Measurements from ENCODE around the gene FSTL4. TPM values are rescaled to one million over a fixed set of nuclear protein-coding genes. Genes with fewer than 3 reads are reported as not detected.

Gene FSTL4
- total RNA-seq, 4 donors from 2014 or later: 0.33 to 0.78 (median 0.34) TPM; not detected in 1

DNA sequence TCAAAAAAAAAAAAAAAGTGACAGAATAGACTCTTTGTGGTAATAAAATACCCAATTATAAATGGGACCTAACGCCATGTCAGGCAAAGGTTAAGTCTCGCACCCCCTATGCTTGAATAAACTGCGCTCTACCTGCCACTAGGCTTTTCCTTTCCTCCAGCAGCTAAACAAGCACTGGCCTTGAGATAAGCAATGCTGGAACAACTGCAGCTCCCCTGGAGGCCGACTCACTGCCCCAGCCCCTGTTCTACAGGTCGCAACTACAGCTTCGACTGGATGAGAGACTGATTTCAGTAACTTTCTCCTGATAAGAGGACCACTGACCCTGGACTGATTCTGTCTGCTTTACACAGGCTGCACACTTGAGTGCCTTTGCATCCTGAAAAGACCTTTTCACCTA, 350.3 kb downstream of the FSTL4 start:
- H3K4me1 ChIP-seq: no peaks in the 10 kb centered on the region
- WGBS: 86% methylated on average over 6 of the region's 6 CpGs
- no peak overlapping the region for H3K4me3 ChIP-seq
- intact Hi-C loops (cut with DNase I): no loop called here
- DNase-seq (ENCODE audit: extremely low spot score): no peak
- no peaks in the 10 kb centered on the region for H3K9me3 ChIP-seq
- TF ChIP-seq, protein P1, sequence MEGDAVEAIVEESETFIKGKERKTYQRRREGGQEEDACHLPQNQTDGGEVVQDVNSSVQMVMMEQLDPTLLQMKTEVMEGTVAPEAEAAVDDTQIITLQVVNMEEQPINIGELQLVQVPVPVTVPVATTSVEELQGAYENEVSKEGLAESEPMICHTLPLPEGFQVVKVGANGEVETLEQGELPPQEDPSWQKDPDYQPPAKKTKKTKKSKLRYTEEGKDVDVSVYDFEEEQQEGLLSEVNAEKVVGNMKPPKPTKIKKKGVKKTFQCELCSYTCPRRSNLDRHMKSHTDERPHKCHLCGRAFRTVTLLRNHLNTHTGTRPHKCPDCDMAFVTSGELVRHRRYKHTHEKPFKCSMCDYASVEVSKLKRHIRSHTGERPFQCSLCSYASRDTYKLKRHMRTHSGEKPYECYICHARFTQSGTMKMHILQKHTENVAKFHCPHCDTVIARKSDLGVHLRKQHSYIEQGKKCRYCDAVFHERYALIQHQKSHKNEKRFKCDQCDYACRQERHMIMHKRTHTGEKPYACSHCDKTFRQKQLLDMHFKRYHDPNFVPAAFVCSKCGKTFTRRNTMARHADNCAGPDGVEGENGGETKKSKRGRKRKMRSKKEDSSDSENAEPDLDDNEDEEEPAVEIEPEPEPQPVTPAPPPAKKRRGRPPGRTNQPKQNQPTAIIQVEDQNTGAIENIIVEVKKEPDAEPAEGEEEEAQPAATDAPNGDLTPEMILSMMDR (IDR thresholded peaks at IDR 0.05): no peak
- no peak for TF ChIP-seq POLR2A (IDR thresholded peaks at IDR 0.05; ENCODE audit: low read depth)
- TF ChIP-seq EP300 (IDR thresholded peaks at IDR 0.05): no peak
- TF ChIP-seq POLR2AphosphoS5 (IDR thresholded peaks at IDR 0.05): no peak
- no peaks in the 10 kb centered on the region for H3K36me3 ChIP-seq
- no peak overlapping the region for H3K27ac ChIP-seq (replicated peaks in 1 of 4)
- peaks cover 0 to 26% (median 0%) of the 10 kb centered on the region in 4 donors for H3K27me3 ChIP-seq

- H3K36me3 ChIP-seq: no peaks in the 10 kb centered on the region
- 71% methylated on average over 3 of the region's 3 CpGs for WGBS
- intact Hi-C loops (cut with DNase I): no loop called here
- H3K9me3 ChIP-seq: no peaks in the 10 kb centered on the region
- TF ChIP-seq POLR2A (IDR thresholded peaks at IDR 0.05; ENCODE audit: low read depth) (no peak), EP300 (IDR thresholded peaks at IDR 0.05) (no peak), POLR2AphosphoS5 (IDR thresholded peaks at IDR 0.05) (no peak)
- TF ChIP-seq, protein P1 (IDR thresholded peaks at IDR 0.05): no peak
- no peak overlapping the region for H3K4me3 ChIP-seq
- peaks cover 0 to 15% (median 0%) of the 10 kb centered on the region in 4 donors for H3K27me3 ChIP-seq
- H3K27ac ChIP-seq (replicated peaks in 1 of 4): no peak overlapping the region
- no peak for DNase-seq (ENCODE audit: extremely low spot score)
- H3K4me1 ChIP-seq: no peaks in the 10 kb centered on the region
These were observed 351.6 kb downstream of the FSTL4 start for GRCh38 chr5:133260715-133261114.

DNA sequence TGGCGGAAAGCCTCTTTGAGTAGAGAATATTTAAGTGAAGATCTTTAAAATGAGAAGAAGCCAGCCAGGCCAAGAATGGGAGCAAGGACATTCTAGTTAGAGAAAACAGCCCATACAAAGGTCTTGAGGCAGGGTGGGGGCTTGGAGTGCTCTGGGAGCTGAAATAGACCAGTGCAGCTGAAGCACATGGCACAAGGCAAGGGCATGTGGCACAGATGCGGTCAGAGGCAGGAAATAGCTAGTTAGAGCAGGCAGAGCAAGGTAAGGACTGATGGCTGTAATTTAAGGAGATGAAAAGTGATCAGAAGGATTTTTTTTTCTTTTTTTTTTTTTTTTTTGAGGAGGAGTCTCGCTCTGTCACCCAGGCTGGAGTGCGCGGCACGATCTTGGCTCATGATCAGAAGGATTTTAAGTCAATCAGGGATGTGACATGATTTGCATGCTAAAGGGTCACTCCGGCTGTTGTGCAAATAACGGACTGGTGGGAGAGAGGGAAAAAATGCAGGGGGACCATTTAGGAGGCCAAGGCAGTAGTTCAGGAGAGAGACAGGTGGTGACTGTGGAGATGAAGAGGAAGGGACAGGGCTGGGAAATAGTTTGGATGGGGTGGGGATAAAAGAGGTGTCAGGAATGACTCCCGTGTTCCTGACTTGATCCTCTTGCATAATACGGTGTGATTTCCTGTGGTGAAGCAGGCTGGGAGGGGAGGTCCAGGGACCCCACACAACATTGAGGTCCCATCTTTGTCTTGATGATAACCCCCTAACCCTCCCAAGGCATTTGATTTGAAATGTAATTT, 352.9 kb downstream of the FSTL4 start:
- Histone ChIP-seq H3K9me3 (no peaks in the 10 kb centered on the region), H3K4me1 (no peaks in the 10 kb centered on the region), H3K27ac (replicated peaks in 1 of 4) (no peak overlapping the region), H3K4me3 (no peak overlapping the region), H3K36me3 (no peaks in the 10 kb centered on the region), H3K27me3 (peaks cover 0 to 3% (median 0%) of the 10 kb centered on the region in 4 donors)
- WGBS: 80% methylated on average over 10 of the region's 10 CpGs
- no peak for DNase-seq (ENCODE audit: extremely low spot score)
- intact Hi-C loops (cut with DNase I): no loop called here
- TF ChIP-seq POLR2AphosphoS5 (IDR thresholded peaks at IDR 0.05): no peak
- no peak for TF ChIP-seq POLR2A (IDR thresholded peaks at IDR 0.05; ENCODE audit: low read depth)
- no peak for TF ChIP-seq EP300 (IDR thresholded peaks at IDR 0.05)

DNA sequence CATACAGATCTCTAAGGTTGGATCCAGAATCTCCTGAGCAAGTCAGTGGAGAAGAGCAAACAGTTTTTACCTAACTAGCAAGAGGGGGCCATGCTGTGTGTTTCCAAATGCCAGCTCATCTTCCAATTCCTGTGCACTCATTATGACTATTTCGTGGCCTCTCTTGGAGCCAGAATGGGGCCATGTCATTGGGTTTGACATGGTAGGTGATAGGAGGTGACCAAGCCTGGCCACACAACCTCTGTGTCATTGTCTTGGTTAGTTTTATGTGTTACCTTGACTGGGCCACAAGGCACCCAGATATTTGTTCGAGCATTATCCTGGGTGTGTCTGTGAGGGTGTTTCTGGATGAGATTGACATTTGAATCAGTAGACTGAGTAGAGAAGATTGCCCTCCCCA, 354.4 kb downstream of the FSTL4 start:
- no peak for DNase-seq (ENCODE audit: extremely low spot score)
- Histone ChIP-seq H3K4me3 (no peak overlapping the region), H3K27me3 (no peaks in the 10 kb centered on the region), H3K36me3 (no peaks in the 10 kb centered on the region), H3K27ac (replicated peaks in 1 of 4) (no peak overlapping the region), H3K9me3 (no peaks in the 10 kb centered on the region), H3K4me1 (no peaks in the 10 kb centered on the region)
- TF ChIP-seq, protein P1 (IDR thresholded peaks at IDR 0.05): no peak
- TF ChIP-seq EP300 (IDR thresholded peaks at IDR 0.05) (no peak), POLR2AphosphoS5 (IDR thresholded peaks at IDR 0.05) (no peak), POLR2A (IDR thresholded peaks at IDR 0.05; ENCODE audit: low read depth) (no peak)
- WGBS: 95% methylated on average over 2 of the region's 2 CpGs
- intact Hi-C loops (cut with DNase I): no loop called here

GRCh38 chr5:133256276-133256675, 356.1 kb downstream of the FSTL4 start:
- no peaks in the 10 kb centered on the region for H3K27me3 ChIP-seq
- no peaks in the 10 kb centered on the region for H3K9me3 ChIP-seq
- 86% methylated on average over 7 of the region's 7 CpGs for WGBS
- intact Hi-C loops (cut with DNase I): no loop called here
- H3K4me3 ChIP-seq: no peak overlapping the region
- no peak overlapping the region for H3K27ac ChIP-seq (replicated peaks in 1 of 4)
- TF ChIP-seq POLR2A (IDR thresholded peaks at IDR 0.05; ENCODE audit: low read depth) (no peak), POLR2AphosphoS5 (IDR thresholded peaks at IDR 0.05) (no peak), EP300 (IDR thresholded peaks at IDR 0.05) (no peak)
- TF ChIP-seq, protein P1 (IDR thresholded peaks at IDR 0.05): no peak
- DNase-seq (ENCODE audit: extremely low spot score): no peak
- H3K4me1 ChIP-seq: no peaks in the 10 kb centered on the region
- H3K36me3 ChIP-seq: no peaks in the 10 kb centered on the region
